GM10266 (cell line): Measurements from ENCODE around the gene KCTD8.

ENCODE experiments used
- DNase-seq: peaks from one replicate; pipeline ENCODE4 v3.0.0; 2012; ENCODE audit errors: extremely low spot score
- CTCF ChIP-seq: IDR thresholded peaks from 2 replicates; pipeline ENCODE4 v1.5.1; 2012; ENCODE audit warnings: mild to moderate bottlenecking, low read depth; ENCODE audit not compliant: control insufficient read depth, insufficient read depth; ENCODE audit errors: missing control alignments

The KCTD8 gene

GRCh38 chr4:44162538-44163270, 285.9 kb downstream of the KCTD8 start:
- TF ChIP-seq CTCF = no peak
- DNase-seq = no peak

GRCh38 chr4:44161756-44162155, 286.9 kb downstream of the KCTD8 start:
- no peak for TF ChIP-seq CTCF
- no peak for DNase-seq

GRCh38 chr4:44160776-44161367, 287.7 kb downstream of the KCTD8 start:
- no peak for DNase-seq
- no peak for TF ChIP-seq CTCF

- no peak for DNase-seq
- TF ChIP-seq CTCF = no peak
These were observed 288.6 kb downstream of the KCTD8 start for GRCh38 chr4:44159991-44160390.

- no peak for DNase-seq
- no peak for TF ChIP-seq CTCF
These were observed 290.9 kb downstream of the KCTD8 start for GRCh38 chr4:44157611-44158277.

- no peak for DNase-seq
- no peak for TF ChIP-seq CTCF
These were observed 298.5 kb downstream of the KCTD8 start for GRCh38 chr4:44150091-44150576.

- TF ChIP-seq CTCF = no peak
- DNase-seq = no peak
These were observed 299.3 kb downstream of the KCTD8 start for GRCh38 chr4:44149282-44149681.
